Measurements from ENCODE around the gene SERTAD2.

SERTAD2 gene

GRCh38 chr2:64685430-64685829 lies 31.7 kb upstream of the SERTAD2 start:
- no peaks in the 10 kb centered on the region for H3K9me3 Mint-ChIP-seq
- H3K27me3 Mint-ChIP-seq: no peaks in the 10 kb centered on the region
- no peaks in the 10 kb centered on the region for H3K36me3 Mint-ChIP-seq (ENCODE audit: low read depth)
- H3K27ac Mint-ChIP-seq: no peak overlapping the region
- H3K4me1 Mint-ChIP-seq (ENCODE audit: low read depth): peaks cover 37% of the 10 kb centered on the region
- no peak overlapping the region for H3K4me3 Mint-ChIP-seq
- intact Hi-C loops (cut with micrococcal nuclease): no loop called here

- Mint-ChIP-seq H3K36me3 (ENCODE audit: low read depth) (no peaks in the 10 kb centered on the region), H3K27ac (no peak overlapping the region), H3K4me1 (ENCODE audit: low read depth) (peaks cover 47% of the 10 kb centered on the region), H3K4me3 (no peak overlapping the region), H3K9me3 (no peaks in the 10 kb centered on the region), H3K27me3 (no peaks in the 10 kb centered on the region)
- intact Hi-C loops (cut with micrococcal nuclease): no loop called here
Observed at GRCh38 chr2:64683771-64684510, 30.2 kb upstream of the SERTAD2 start.

- H3K27ac Mint-ChIP-seq: peak overlapping the region; percentile 70
- H3K4me1 Mint-ChIP-seq (ENCODE audit: low read depth): peaks cover 56% of the 10 kb centered on the region
- peaks cover 9% of the 10 kb centered on the region for H3K36me3 Mint-ChIP-seq (ENCODE audit: low read depth)
- H3K4me3 Mint-ChIP-seq: no peak overlapping the region
- H3K9me3 Mint-ChIP-seq: no peaks in the 10 kb centered on the region
- intact Hi-C loops (cut with micrococcal nuclease): no loop called here
- H3K27me3 Mint-ChIP-seq: no peaks in the 10 kb centered on the region
Observed at GRCh38 chr2:64681479-64681967, 27.8 kb upstream of the SERTAD2 start.

- H3K9me3 Mint-ChIP-seq: no peaks in the 10 kb centered on the region
- H3K4me1 Mint-ChIP-seq (ENCODE audit: low read depth): peaks cover 47% of the 10 kb centered on the region
- intact Hi-C loops (cut with micrococcal nuclease): no loop called here
- H3K27ac Mint-ChIP-seq: peak overlapping the region; percentile 67
- no peaks in the 10 kb centered on the region for H3K27me3 Mint-ChIP-seq
- H3K36me3 Mint-ChIP-seq (ENCODE audit: low read depth): peaks cover 9% of the 10 kb centered on the region
- no peak overlapping the region for H3K4me3 Mint-ChIP-seq
Observed at GRCh38 chr2:64679673-64680425, 26.1 kb upstream of the SERTAD2 start.

GRCh38 chr2:64678771-64679590 lies 25.3 kb upstream of the SERTAD2 start:
- H3K27me3 Mint-ChIP-seq: no peaks in the 10 kb centered on the region
- peaks cover 9% of the 10 kb centered on the region for H3K36me3 Mint-ChIP-seq (ENCODE audit: low read depth)
- H3K4me1 Mint-ChIP-seq (ENCODE audit: low read depth): peaks cover 47% of the 10 kb centered on the region
- H3K4me3 Mint-ChIP-seq: no peak overlapping the region
- intact Hi-C loops (cut with micrococcal nuclease): no loop called here
- peak overlapping the region; percentile 67 for H3K27ac Mint-ChIP-seq
- H3K9me3 Mint-ChIP-seq: no peaks in the 10 kb centered on the region

GRCh38 chr2:64677530-64677929 lies 23.8 kb upstream of the SERTAD2 start:
- no peaks in the 10 kb centered on the region for H3K9me3 Mint-ChIP-seq
- H3K27me3 Mint-ChIP-seq: no peaks in the 10 kb centered on the region
- H3K27ac Mint-ChIP-seq: no peak overlapping the region
- peaks cover 9% of the 10 kb centered on the region for H3K36me3 Mint-ChIP-seq (ENCODE audit: low read depth)
- intact Hi-C loops (cut with micrococcal nuclease): no loop called here
- H3K4me1 Mint-ChIP-seq (ENCODE audit: low read depth): peaks cover 47% of the 10 kb centered on the region
- H3K4me3 Mint-ChIP-seq: no peak overlapping the region

GRCh38 chr2:64675860-64676259 lies 22.1 kb upstream of the SERTAD2 start:
- H3K36me3 Mint-ChIP-seq (ENCODE audit: low read depth): peaks cover 9% of the 10 kb centered on the region
- no peak overlapping the region for H3K27ac Mint-ChIP-seq
- H3K9me3 Mint-ChIP-seq: no peaks in the 10 kb centered on the region
- no peaks in the 10 kb centered on the region for H3K27me3 Mint-ChIP-seq
- H3K4me3 Mint-ChIP-seq: no peak overlapping the region
- H3K4me1 Mint-ChIP-seq (ENCODE audit: low read depth): peaks cover 30% of the 10 kb centered on the region
- intact Hi-C loops (cut with micrococcal nuclease): no loop called here

- Mint-ChIP-seq H3K27ac (peak overlapping the region; percentile 3), H3K36me3 (ENCODE audit: low read depth) (peaks cover 8% of the 10 kb centered on the region), H3K9me3 (no peaks in the 10 kb centered on the region), H3K4me1 (ENCODE audit: low read depth) (peaks cover 12% of the 10 kb centered on the region), H3K4me3 (no peak overlapping the region), H3K27me3 (no peaks in the 10 kb centered on the region)
- intact Hi-C loops (cut with micrococcal nuclease): no loop called here
Observed at GRCh38 chr2:64672708-64673107, 19.0 kb upstream of the SERTAD2 start.

GRCh38 chr2:64670047-64670446 lies 16.3 kb upstream of the SERTAD2 start:
- Mint-ChIP-seq H3K36me3 (ENCODE audit: low read depth) (no peaks in the 10 kb centered on the region), H3K27ac (no peak overlapping the region), H3K27me3 (no peaks in the 10 kb centered on the region), H3K9me3 (no peaks in the 10 kb centered on the region), H3K4me3 (no peak overlapping the region), H3K4me1 (ENCODE audit: low read depth) (peaks cover 26% of the 10 kb centered on the region)
- intact Hi-C loops (cut with micrococcal nuclease): no loop called here

GRCh38 chr2:64669288-64669687 lies 15.6 kb upstream of the SERTAD2 start:
- H3K36me3 Mint-ChIP-seq (ENCODE audit: low read depth): no peaks in the 10 kb centered on the region
- H3K27ac Mint-ChIP-seq: no peak overlapping the region
- no peaks in the 10 kb centered on the region for H3K27me3 Mint-ChIP-seq
- intact Hi-C loops (cut with micrococcal nuclease): no loop called here
- H3K4me3 Mint-ChIP-seq: no peak overlapping the region
- peaks cover 26% of the 10 kb centered on the region for H3K4me1 Mint-ChIP-seq (ENCODE audit: low read depth)
- H3K9me3 Mint-ChIP-seq: no peaks in the 10 kb centered on the region

GRCh38 chr2:64668542-64668941 lies 14.8 kb upstream of the SERTAD2 start:
- H3K9me3 Mint-ChIP-seq: no peaks in the 10 kb centered on the region
- no peaks in the 10 kb centered on the region for H3K27me3 Mint-ChIP-seq
- intact Hi-C loops (cut with micrococcal nuclease): no loop called here
- H3K4me3 Mint-ChIP-seq: no peak overlapping the region
- H3K27ac Mint-ChIP-seq: no peak overlapping the region
- H3K4me1 Mint-ChIP-seq (ENCODE audit: low read depth): peaks cover 26% of the 10 kb centered on the region
- no peaks in the 10 kb centered on the region for H3K36me3 Mint-ChIP-seq (ENCODE audit: low read depth)

GRCh38 chr2:64667535-64667934 lies 13.8 kb upstream of the SERTAD2 start:
- Mint-ChIP-seq H3K9me3 (no peaks in the 10 kb centered on the region), H3K27ac (peak overlapping the region; percentile 44), H3K36me3 (ENCODE audit: low read depth) (no peaks in the 10 kb centered on the region), H3K27me3 (no peaks in the 10 kb centered on the region), H3K4me1 (ENCODE audit: low read depth) (peaks cover 22% of the 10 kb centered on the region), H3K4me3 (no peak overlapping the region)
- intact Hi-C loops (cut with micrococcal nuclease): no loop called here

- Mint-ChIP-seq H3K27ac (peak overlapping the region; percentile 44), H3K27me3 (no peaks in the 10 kb centered on the region), H3K36me3 (ENCODE audit: low read depth) (no peaks in the 10 kb centered on the region), H3K9me3 (no peaks in the 10 kb centered on the region), H3K4me1 (ENCODE audit: low read depth) (peaks cover 26% of the 10 kb centered on the region), H3K4me3 (no peak overlapping the region)
- intact Hi-C loops (cut with micrococcal nuclease): no loop called here
Observed at GRCh38 chr2:64666810-64667438, 13.2 kb upstream of the SERTAD2 start.
